GM19238 (cell line): ENCODE measurements around the gene FBXO40.

Experiments
- DNase-seq: peaks from one replicate; pipeline ENCODE4 v3.0.0; 2011; ENCODE audit warnings: low spot score; ENCODE audit not compliant: insufficient read length

The FBXO40 gene

DNA sequence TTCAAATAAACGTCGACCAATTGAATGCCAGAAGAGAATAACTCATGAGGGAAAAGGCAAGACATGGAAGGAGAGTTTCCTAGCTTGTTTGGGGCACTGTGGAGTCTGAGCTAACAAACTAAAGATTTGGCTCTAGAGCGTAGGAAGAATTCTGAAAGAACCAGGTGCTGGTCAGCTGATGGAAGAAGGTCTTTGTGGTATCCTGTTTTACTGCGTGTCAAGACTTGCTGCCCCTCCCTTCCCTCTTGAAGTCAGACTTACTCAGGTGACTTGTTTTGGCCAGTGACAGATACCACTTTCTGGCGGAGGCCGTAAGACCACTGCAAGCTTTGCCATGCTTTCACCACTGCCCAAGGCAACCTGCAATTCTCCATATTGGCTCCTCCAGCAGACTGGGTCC, 68.2 kb downstream of the FBXO40 start:
- no peak for DNase-seq

DNA sequence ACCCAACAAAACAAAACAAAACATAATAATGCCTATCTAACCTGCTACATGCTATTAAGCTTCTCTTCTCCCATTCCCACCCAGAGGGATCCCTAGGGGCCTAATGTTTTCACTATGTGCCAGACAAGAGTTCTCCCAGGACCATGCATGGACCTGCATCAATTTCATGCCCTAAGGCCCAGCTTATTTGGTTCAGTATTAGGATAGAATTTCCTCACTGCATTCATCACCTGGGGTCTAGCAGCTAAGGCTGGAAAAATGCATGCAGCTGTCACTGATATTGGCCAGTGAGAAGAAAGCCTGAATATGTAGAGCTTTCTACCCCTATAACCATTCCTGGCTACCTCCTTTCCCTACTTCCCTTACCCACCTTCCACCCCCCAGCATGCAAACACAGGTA, 69.6 kb downstream of the FBXO40 start:
- no peak for DNase-seq

DNA sequence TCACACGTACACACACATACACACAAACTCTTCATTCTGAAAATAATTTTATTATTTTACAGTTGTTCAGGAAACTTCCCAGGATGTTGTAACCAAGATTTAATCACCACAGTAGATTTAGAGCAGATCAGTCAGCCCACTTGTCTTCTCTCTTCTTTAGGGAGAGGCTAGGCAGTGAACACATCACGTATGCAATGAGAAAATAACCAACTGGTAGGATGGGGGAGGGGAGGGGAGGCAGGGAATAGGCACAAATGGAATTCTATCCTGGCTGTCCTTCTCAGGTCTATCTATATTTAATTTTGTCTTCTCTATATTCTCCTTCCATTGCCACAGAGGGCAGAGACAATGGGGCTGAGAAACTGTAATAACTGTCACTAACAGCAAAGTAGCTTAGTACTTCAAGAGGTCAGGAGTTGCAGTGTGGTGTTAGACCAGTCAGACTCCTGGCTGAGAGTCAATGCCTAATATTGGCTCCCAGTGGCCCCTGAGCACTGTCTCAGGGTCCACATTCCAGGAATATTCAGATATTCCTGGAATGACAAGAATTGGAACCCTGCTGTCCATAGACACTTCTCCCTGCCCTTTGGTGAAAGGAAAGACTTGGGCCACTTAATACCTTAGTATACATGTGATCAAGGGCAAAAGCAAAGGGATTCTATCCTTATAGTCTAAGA, 70.1 kb downstream of the FBXO40 start:
- DNase-seq, result no peak

DNA sequence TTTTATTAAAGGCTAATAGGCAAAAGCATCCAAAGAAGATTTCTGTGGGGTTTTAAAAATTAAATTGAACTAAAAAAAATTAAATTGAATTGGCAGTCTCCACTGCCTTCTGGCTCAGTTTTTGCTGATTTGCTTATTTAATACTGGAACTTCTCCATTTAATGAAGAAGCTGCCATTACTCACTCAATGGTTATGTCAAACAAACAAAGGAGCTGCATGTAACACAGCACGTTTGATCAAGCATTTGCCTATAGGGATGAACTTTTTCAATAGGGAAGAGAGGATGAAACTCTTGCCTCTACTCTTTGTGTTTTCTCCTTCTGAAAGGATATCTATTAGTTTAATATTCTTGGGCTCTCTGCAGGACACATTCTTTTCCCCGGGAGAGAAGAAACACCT, 72.3 kb downstream of the FBXO40 start:
- DNase-seq, result no peak

DNA sequence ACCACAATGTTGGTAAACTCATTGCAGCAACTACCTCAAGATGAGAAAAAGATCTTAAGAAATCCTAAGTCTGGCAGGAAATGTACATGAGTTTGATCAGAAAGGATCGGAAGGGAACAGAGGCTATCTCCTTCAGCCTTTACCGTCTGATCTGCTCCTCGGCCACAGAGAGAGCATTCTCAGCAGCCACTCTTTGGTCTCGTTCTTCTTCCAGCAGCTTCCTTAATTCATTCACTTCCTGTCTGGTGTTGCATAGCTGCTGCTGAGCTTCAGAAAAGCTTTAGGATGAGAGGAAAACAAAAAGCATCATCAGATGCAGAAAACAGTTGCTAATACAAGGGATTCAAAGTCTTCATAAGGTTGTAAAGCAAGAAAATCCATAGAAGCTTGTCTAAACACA, 74.2 kb downstream of the FBXO40 start:
- DNase-seq, result no peak

DNA sequence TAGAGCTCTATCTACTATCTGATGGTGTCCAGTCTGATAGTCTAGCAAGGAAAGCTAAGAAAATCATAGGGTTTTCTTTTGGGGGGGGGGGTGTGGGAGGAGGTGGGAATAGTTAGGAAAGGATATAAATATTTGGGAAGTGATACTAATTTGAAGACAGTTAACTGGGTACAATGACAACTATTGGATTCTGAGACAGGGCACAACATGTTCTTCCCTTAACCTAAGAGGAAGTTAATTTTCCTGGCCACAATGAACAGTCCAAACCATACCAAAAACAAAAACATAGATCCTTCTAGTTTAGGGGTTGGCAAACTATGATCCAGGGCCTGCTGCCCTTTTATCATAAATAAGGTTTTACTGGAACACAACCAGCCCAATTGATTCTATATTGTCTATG, 77.5 kb downstream of the FBXO40 start:
- DNase-seq, result no peak

DNA sequence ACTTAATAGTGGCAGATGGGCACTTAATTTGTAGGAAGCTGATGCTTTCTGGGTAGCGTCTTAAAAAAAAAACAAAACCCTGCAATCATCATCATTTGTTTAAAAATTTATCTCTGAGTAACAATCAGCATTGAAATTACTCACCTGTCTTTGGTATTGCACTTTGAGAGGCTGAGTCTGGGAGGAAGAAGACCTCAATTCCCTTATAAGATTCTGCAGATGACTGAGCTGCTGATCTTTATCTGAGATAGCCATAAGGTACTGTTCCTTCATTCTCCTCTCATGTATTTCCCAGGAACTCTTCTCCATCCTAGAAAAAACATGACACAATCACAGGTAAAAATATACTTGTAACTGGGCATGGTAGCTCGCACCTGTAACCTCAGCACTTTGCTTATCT, 84.0 kb downstream of the FBXO40 start:
- no peak for DNase-seq
